ENCODE measurements around the gene PLA2G2A.

GRCh38 chr1:19990689-19991088 is 11.3 kb upstream of the PLA2G2A start:
- TF ChIP-seq, protein P1, sequence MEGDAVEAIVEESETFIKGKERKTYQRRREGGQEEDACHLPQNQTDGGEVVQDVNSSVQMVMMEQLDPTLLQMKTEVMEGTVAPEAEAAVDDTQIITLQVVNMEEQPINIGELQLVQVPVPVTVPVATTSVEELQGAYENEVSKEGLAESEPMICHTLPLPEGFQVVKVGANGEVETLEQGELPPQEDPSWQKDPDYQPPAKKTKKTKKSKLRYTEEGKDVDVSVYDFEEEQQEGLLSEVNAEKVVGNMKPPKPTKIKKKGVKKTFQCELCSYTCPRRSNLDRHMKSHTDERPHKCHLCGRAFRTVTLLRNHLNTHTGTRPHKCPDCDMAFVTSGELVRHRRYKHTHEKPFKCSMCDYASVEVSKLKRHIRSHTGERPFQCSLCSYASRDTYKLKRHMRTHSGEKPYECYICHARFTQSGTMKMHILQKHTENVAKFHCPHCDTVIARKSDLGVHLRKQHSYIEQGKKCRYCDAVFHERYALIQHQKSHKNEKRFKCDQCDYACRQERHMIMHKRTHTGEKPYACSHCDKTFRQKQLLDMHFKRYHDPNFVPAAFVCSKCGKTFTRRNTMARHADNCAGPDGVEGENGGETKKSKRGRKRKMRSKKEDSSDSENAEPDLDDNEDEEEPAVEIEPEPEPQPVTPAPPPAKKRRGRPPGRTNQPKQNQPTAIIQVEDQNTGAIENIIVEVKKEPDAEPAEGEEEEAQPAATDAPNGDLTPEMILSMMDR (IDR thresholded peaks at IDR 0.05): no peak
- TF ChIP-seq POLR2A (IDR thresholded peaks at IDR 0.05): no peak

All from thyroid gland (tissue), 4 donors.